Stimulated activated naive CD8-positive, alpha-beta T cell treated with anti-CD3 and anti-CD28 coated beads, Interleukin-15, amount 100 ng/mL, for 72 hours (primary cell): ENCODE results near the gene YY1AP1.
"Not testable (repeated sequence)": the region's sequence is repeated elsewhere in the genome, so short reads cannot be mapped to it uniquely, and the experiment has no call there.

Experiments used
- ATAC-seq: fragments of 150-1000 bp; cut with Tn5 transposase; 2 replicates; pipeline ENCODE4 v1.10.0; 2021; ENCODE audit warnings: mild to moderate bottlenecking, moderate library complexity
- DNase-seq, 2 donors: peaks; one replicate each; pipeline ENCODE4 v3.0.0; 2021 to 2022
- H3K27ac Mint-ChIP-seq, 2 donors: one replicate each; pipeline ENCODE4 v1.8.0; 2022; ENCODE audit warnings: mild to moderate bottlenecking in 2 of 2, mixed read lengths in 2 of 2, moderate library complexity in 2 of 2
- H3K27me3 Mint-ChIP-seq: one replicate; pipeline ENCODE4 v1.8.0; 2022; ENCODE audit warnings: mixed read lengths
- H3K4me1 Mint-ChIP-seq: one replicate; pipeline ENCODE4 v1.8.0; 2022; ENCODE audit warnings: mild to moderate bottlenecking, mixed read lengths
- H3K4me3 Mint-ChIP-seq, 2 donors: one replicate each; pipeline ENCODE4 v1.8.0; 2022; ENCODE audit warnings: mild to moderate bottlenecking in 2 of 2, mixed read lengths in 2 of 2, moderate library complexity in 1 of 2
- H3K9me3 Mint-ChIP-seq, 2 donors: one replicate each; pipeline ENCODE4 v1.8.0; 2022; ENCODE audit warnings: mixed read lengths in 2 of 2

YY1AP1 gene

GRCh38 chr1:155640367-155640766 is 48.2 kb downstream of the YY1AP1 start:
- Mint-ChIP-seq H3K27me3 (no peaks in the 10 kb centered on the region), H3K27ac (no peak overlapping the region), H3K4me1 (peaks cover 29% of the 10 kb centered on the region), H3K9me3 (peaks cover 11 to 20% of the 10 kb centered on the region in 2 donors), H3K4me3 (no peak overlapping the region)
- DNase-seq (no peak), ATAC-seq (no peak)

DNA sequence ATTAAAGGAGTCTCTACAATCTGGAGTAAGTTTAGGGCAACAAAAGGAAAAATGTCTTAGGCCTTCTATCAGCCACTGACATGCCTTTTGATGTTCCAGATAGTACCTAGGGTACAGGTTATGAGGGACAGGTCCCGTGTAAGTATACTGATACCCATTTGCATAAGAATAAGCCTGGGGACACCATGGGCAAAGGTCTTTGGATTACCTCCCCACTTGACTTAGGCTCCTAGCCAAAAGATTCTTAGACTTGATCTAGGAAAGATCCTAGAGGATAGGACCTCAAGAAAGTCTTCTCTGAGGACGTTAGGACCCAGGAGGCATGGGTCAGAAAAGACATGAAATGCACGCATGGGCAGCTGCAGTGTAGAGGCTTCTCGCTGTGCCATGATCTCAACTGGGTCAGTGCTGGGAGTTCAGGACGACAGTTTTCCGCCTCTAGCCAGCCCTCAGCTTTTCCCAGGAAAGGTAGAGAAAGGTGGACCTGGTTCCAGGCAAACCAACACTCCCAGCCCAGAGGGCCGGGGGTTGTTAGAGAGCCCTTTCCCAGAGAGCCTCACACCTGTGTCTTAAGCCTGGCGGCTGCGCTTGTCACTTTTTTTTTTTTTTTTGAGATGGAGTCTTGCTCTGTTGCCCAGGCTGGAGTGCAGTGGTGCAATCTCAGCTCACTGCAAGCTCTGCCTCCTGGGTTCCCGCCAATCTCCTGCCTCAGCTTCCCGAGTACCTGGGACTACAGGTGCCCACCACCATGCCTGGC is 52.0 kb downstream of the YY1AP1 start:
- ATAC-seq, result peak; percentile 15
- Mint-ChIP-seq H3K27ac (peak overlapping the region; percentile 95 to 99), H3K4me3 (peak overlapping the region; percentile 84 to 96), H3K9me3 (peaks cover under 1 to 2% of the 10 kb centered on the region in 2 donors), H3K4me1 (peaks cover 29% of the 10 kb centered on the region), H3K27me3 (no peaks in the 10 kb centered on the region)
- no peak for DNase-seq

GRCh38 chr1:155626428-155626827 is 62.1 kb downstream of the YY1AP1 start:
- not testable (repeated sequence) for H3K9me3 Mint-ChIP-seq, H3K27ac Mint-ChIP-seq, ATAC-seq, H3K4me1 Mint-ChIP-seq, H3K27me3 Mint-ChIP-seq, DNase-seq, H3K4me3 Mint-ChIP-seq

DNA sequence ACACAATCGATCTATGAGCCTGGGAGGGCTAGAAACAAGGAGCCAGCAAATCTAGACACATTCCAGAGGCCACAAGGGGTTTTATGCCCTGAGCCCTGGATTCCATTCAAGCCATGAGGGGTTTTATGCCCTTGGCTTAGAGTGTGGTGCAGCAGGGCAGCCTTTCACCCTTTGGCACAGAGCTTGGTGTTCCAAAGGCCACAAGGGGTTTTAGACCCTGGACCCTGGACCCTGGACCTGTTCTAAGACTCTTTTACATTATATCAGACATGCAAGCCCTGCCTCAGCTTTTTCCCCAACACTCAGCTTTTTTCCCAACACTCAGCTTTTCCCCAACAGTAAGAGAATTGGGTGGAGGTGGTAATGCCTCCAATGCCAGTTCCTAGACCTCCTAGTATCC is 65.2 kb downstream of the YY1AP1 start:
- DNase-seq, result no peak
- no peak for ATAC-seq
- Mint-ChIP-seq H3K27ac (no peak overlapping the region), H3K4me3 (no peak overlapping the region), H3K27me3 (no peaks in the 10 kb centered on the region), H3K9me3 (no peaks in the 10 kb centered on the region), H3K4me1 (no peaks in the 10 kb centered on the region)

DNA sequence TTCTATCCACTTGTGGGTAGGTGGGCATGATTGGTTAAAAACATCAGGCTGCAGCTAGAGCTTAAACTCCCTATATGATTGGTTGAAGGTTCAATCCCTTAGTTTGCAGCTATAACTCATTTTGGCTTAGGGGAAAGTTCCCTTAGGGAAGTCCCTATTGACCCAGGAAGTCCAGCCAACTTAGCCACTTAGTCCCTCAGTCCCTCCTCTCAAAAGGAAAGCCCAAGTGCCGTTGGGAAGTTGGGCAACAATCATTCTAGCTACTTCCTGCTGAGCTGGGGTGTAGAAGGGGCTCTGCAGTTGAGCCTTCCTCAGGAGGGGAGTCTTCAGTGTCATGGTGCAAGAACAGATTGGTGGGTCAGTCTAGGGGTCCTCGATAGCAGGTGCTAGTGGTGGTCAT is 66.4 kb downstream of the YY1AP1 start:
- H3K4me3 Mint-ChIP-seq, result no peak overlapping the region
- H3K4me1 Mint-ChIP-seq, result no peaks in the 10 kb centered on the region
- H3K27ac Mint-ChIP-seq, result peak overlapping the region in 1 of 2 donors; percentile 81
- ATAC-seq (no peak), DNase-seq (no peak)
- no peaks in the 10 kb centered on the region for H3K9me3 Mint-ChIP-seq
- H3K27me3 Mint-ChIP-seq, result no peaks in the 10 kb centered on the region

- not testable (repeated sequence) for ATAC-seq, H3K27me3 Mint-ChIP-seq, H3K27ac Mint-ChIP-seq, H3K4me3 Mint-ChIP-seq, H3K9me3 Mint-ChIP-seq, DNase-seq
- peaks cover 27% of the 10 kb centered on the region for H3K4me1 Mint-ChIP-seq
These were observed 75.3 kb downstream of the YY1AP1 start for GRCh38 chr1:155613226-155613625.

DNA sequence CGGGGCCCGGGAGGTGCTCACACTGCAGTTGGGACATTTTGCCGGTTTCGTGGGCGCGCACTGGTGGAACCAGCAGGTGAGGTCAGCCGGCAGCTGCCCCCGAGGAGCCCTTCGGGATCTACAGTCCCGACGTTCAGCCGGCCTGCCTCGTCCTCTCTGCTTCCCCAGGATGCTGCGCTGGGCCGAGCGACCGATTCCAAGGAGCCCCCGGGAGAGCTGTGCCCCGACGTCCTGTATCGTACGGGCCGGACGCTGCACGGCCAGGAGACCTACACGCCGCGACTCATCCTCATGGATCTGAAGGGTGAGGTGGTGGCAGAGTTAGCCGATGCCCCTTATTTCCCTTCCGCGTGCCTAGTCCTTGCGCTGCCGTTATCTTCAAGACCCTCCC is 78.3 kb downstream of the YY1AP1 start:
- ATAC-seq, result peak; percentile 45
- H3K27me3 Mint-ChIP-seq, H3K9me3 Mint-ChIP-seq, DNase-seq: not testable (repeated sequence)
- H3K4me3 Mint-ChIP-seq, result peak overlapping the region; percentile 65 to 85
- peak overlapping the region in 1 of 2 donors; percentile 72 for H3K27ac Mint-ChIP-seq
- H3K4me1 Mint-ChIP-seq, result peaks cover 16% of the 10 kb centered on the region

GRCh38 chr1:155609515-155610256 is 78.9 kb downstream of the YY1AP1 start, which contains the start of gene MSTO1:
Gene MSTO1, plus strand, starts transcription at chr1:155610218. Its CDS starts 31 bp downstream, at chr1:155610249.
- ATAC-seq (peak; percentile 98), DNase-seq (peak; percentile 95 to 97)
- peak within 1 kb of the TSS; percentile 76 to 99 for H3K27ac Mint-ChIP-seq
- peaks cover 13% of the 10 kb centered on the region for H3K4me1 Mint-ChIP-seq
- H3K9me3 Mint-ChIP-seq, result no peaks in the 10 kb centered on the region
- H3K27me3 Mint-ChIP-seq, result no peaks in the 10 kb centered on the region
- peak within 1 kb of the TSS; percentile 85 to 98 for H3K4me3 Mint-ChIP-seq
